HepG2 (cell line): Measurements from ENCODE around the gene ICOS. TPM values are rescaled to one million over a fixed set of nuclear protein-coding genes. Genes with fewer than 3 reads are reported as not detected.
A peak's percentile ranks its signal among the peaks of the same experiment; 100 is the strongest.
"Not testable (repeated sequence)": the region's sequence is repeated elsewhere in the genome, so short reads cannot be mapped to it uniquely, and the experiment has no call there.

Experiments
- ATAC-seq: fragments of 200-7000 bp; cut with Tn5 transposase; 3 replicates; pipeline ENCODE4 v1.9.1; 2020; ENCODE audit warnings: mild to moderate bottlenecking, moderate library complexity
- BruUV-seq: library from RNA; stranded (reverse); fragments of 400-500 nt; replicated peaks from 2 replicates; lab custom pipeline; 2021; lab: Mats Ljungman, UMichigan
- CTCF ChIA-PET: fragments of 300-600 bp; formaldehyde crosslinking; extraction: SDS; loops from one replicate; lab custom pipeline; 2021; ENCODE audit warnings: low total read pairs, inconsistent platforms, low intra/inter-chr PET ratio; lab: Yijun Ruan, JAX
- POLR2A ChIA-PET: fragments of 350-600 bp; sonication (Branson Sonifier 250); formaldehyde crosslinking; loops from one replicate; lab custom pipeline; 2020; ENCODE audit warnings: antibody characterized with exemption, inconsistent platforms; lab: Yijun Ruan, JAX
- DNase-seq: peaks from one replicate; pipeline ENCODE4 v3.0.0-alpha.2; 2015; ENCODE audit warnings: low spot score
- FAIRE-seq: peaks from 3 replicates; lab custom pipeline; 2011; peaks lifted over from hg19 to GRCh38; lab: Jason Lieb, UNC
- H2AFZ ChIP-seq: one replicate; pipeline ENCODE4 v1.6.1; 2011; ENCODE audit warnings: low read length, inconsistent platforms
- H3K27ac ChIP-seq: fragments of 300-600 bp; 3 replicates; pipeline ENCODE4 v1.8.0; 2011; ENCODE audit warnings: mixed run types, mild to moderate bottlenecking, mixed read lengths, low read length, inconsistent platforms; ENCODE audit not compliant: insufficient read depth; ENCODE audit errors: extremely low read length
- H3K27me3 ChIP-seq, 2 experiments: fragments of 200-600 bp in 1 of 2; 2 replicates in 1 of 2; 3 replicates in 1 of 2; pipeline versions ENCODE4 v1.6.0 to v1.8.0; 2011; ENCODE audit warnings: low read length in 2 of 2, mild to moderate bottlenecking in 2 of 2, moderate library complexity in 2 of 2, inconsistent platforms in 1 of 2; ENCODE audit not compliant: insufficient read depth in 2 of 2, control insufficient read depth in 1 of 2
- H3K36me3 ChIP-seq, 2 experiments: fragments of 200-600 bp in 1 of 2; replicated peaks in 1 of 2; 2 replicates in 1 of 2; 3 replicates in 1 of 2; pipeline versions ENCODE4 v1.5.1 to v1.8.0; 2011; ENCODE audit warnings: low read length in 2 of 2, inconsistent platforms in 1 of 2; ENCODE audit not compliant: insufficient read depth in 2 of 2, control insufficient read depth in 1 of 2
- H3K4me1 ChIP-seq: 2 replicates; pipeline ENCODE4 v1.5.1; 2012; ENCODE audit warnings: low read length, inconsistent platforms; ENCODE audit not compliant: insufficient read depth
- H3K4me2 ChIP-seq: 2 replicates; pipeline ENCODE4 v1.6.0; 2011; ENCODE audit warnings: low read depth, low read length, inconsistent platforms
- H3K4me3 ChIP-seq, 3 experiments: fragments of 200-600 bp in 1 of 3; sonication (generic), shearing (Covaris generic) in 1 of 3; replicated peaks in 1 of 3; 2 replicates each; pipeline ENCODE4 v1.5.1; 2011 to 2016; ENCODE audit warnings: low read length in 3 of 3, inconsistent platforms in 2 of 3, low read depth in 2 of 3, mild to moderate bottlenecking in 2 of 3, control low read depth in 1 of 3, mixed read lengths in 1 of 3; ENCODE audit not compliant: insufficient read depth in 1 of 3
- H3K79me2 ChIP-seq: one replicate; pipeline ENCODE4 v1.6.1; 2011; ENCODE audit warnings: low read length, inconsistent platforms; ENCODE audit not compliant: insufficient read depth
- H3K9ac ChIP-seq: 2 replicates; pipeline ENCODE4 v1.6.0; 2011; ENCODE audit warnings: mild to moderate bottlenecking, low read depth, low read length, inconsistent platforms; ENCODE audit not compliant: insufficient read depth
- H3K9me3 ChIP-seq: 2 replicates; pipeline ENCODE4 v1.5.1; 2012; ENCODE audit warnings: mild to moderate bottlenecking, low read length
- H4K20me1 ChIP-seq: 2 replicates; pipeline ENCODE4 v1.6.0; 2011; ENCODE audit warnings: inconsistent platforms, mild to moderate bottlenecking, low read length, moderate library complexity; ENCODE audit not compliant: insufficient read depth
- CTCF ChIP-seq: sonication (generic); formaldehyde crosslinking; IDR thresholded peaks from 2 replicates; pipeline ENCODE4 v1.5.0; 2020; ENCODE audit warnings: mild to moderate bottlenecking, missing genetic modification reagents, moderate library complexity
- NFE2L2 ChIP-seq: fragments of 150-350 bp; IDR thresholded peaks from 2 replicates; pipeline ENCODE4 v1.6.1; 2014; ENCODE audit warnings: low read length
- NFIB ChIP-seq: sonication (generic); formaldehyde crosslinking; IDR thresholded peaks from 2 replicates; pipeline ENCODE4 v1.9.0; 2021; ENCODE audit warnings: missing genetic modification reagents, mild to moderate bottlenecking, borderline replicate concordance
- PPARG ChIP-seq: conservative IDR thresholded peaks from 2 replicates; pipeline ENCODE4 v1.6.1; 2016; ENCODE audit warnings: missing biosample characterization, missing genetic modification reagents
- WGBS: methylation state at CpG from one replicate; pipeline ENCODE4 v1.1.6; 2017; ENCODE audit warnings: low lambda C conversion rate; 5-methylcytosine and 5-hydroxymethylcytosine counted together
- in situ Hi-C: cut with HindIII; loops from 2 replicates; pipeline ENCODE4 v1.10.0; 2017; ENCODE audit warnings: low pct_unique_long_range_greater_than_20kb; ENCODE audit not compliant: extremely low pct_ligation_motif_present
- intact Hi-C: fragments of 100-400 bp; cut with micrococcal nuclease; formaldehyde crosslinking; loops from one replicate; pipeline ENCODE4 v1.10.0; 2022; ENCODE audit not compliant: unreplicated experiment
- polyA plus RNA-seq, 8 experiments: library from polyadenylated mRNA; depleted of rRNA in 3 of 8; stranded (reverse) in 7 of 8; unstranded in 1 of 8; fragments of >200 nt; fragmentation: Illumina TruSeq in 4 of 8; extraction: Trizol in 4 of 8; gene quantifications; 2 replicates each; pipeline versions ENCODE4 v1.2.1 to v1.2.3, GENCODE V29; 2011 to 2016; ENCODE audit warnings: low read depth in 4 of 8, missing spikeins in 1 of 8, mixed read lengths in 1 of 8; ENCODE audit not compliant: insufficient read depth in 1 of 8
- total RNA-seq, 5 experiments: library from RNA; depleted of rRNA; stranded (reverse); fragments of >200 nt; fragmentation: Illumina TruSeq; extraction: Trizol; gene quantifications; 2 replicates each; pipeline ENCODE4 v1.2.3, GENCODE V29; 2016; ENCODE audit warnings: low read depth in 1 of 5
- TF ChIP-seq, protein P1 (sequence below): sonication (generic); formaldehyde crosslinking; IDR thresholded peaks from 2 replicates; pipeline ENCODE4 v1.4.0; 2020; ENCODE audit warnings: missing genetic modification reagents, borderline replicate concordance

ICOS gene
- total and polyA plus RNA-seq, 2 of the 13 experiments (the other 11 are each of a cell fraction or from before 2014, with no cell fraction given) = not detected

- Histone ChIP-seq H3K9ac (no peak overlapping the region), H3K27ac (no peak overlapping the region), H3K36me3 (no peaks in the 10 kb centered on the region), H3K79me2 (no peaks in the 10 kb centered on the region), H4K20me1 (no peaks in the 10 kb centered on the region), H3K9me3 (no peaks in the 10 kb centered on the region), H3K4me1 (no peaks in the 10 kb centered on the region), H3K4me2 (no peak overlapping the region), H3K27me3 (0 out of 5 replicates have a peak, but pooled peaks cover 0 to 8% of the 10 kb centered on the region in 2 experiments), H3K4me3 (no peak overlapping the region), H2AFZ (no peak overlapping the region)
- BruUV-seq = no TSS peak
- no peak for TF ChIP-seq NFE2L2
- no peak for TF ChIP-seq NFIB (CRISPR knock-in tag)
- TF ChIP-seq PPARG (CRISPR knock-in tag) = no peak
- 0 out of 2 replicates have a peak, but pooled peaks have one; percentile 9 for TF ChIP-seq CTCF
- TF ChIP-seq, protein P1, sequence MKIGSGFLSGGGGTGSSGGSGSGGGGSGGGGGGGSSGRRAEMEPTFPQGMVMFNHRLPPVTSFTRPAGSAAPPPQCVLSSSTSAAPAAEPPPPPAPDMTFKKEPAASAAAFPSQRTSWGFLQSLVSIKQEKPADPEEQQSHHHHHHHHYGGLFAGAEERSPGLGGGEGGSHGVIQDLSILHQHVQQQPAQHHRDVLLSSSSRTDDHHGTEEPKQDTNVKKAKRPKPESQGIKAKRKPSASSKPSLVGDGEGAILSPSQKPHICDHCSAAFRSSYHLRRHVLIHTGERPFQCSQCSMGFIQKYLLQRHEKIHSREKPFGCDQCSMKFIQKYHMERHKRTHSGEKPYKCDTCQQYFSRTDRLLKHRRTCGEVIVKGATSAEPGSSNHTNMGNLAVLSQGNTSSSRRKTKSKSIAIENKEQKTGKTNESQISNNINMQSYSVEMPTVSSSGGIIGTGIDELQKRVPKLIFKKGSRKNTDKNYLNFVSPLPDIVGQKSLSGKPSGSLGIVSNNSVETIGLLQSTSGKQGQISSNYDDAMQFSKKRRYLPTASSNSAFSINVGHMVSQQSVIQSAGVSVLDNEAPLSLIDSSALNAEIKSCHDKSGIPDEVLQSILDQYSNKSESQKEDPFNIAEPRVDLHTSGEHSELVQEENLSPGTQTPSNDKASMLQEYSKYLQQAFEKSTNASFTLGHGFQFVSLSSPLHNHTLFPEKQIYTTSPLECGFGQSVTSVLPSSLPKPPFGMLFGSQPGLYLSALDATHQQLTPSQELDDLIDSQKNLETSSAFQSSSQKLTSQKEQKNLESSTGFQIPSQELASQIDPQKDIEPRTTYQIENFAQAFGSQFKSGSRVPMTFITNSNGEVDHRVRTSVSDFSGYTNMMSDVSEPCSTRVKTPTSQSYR (CRISPR knock-in tag) = no peak
- no peak for ATAC-seq
- POLR2A ChIA-PET = no interaction called here
- FAIRE-seq = no peak
- DNase-seq = no peak
- in situ Hi-C loops = no loop called here
- CTCF ChIA-PET = no interaction called here
- intact Hi-C loops = no loop called here
Measured at GRCh38 chr2:203928849-203929248, 7.7 kb upstream of the ICOS start.

DNA sequence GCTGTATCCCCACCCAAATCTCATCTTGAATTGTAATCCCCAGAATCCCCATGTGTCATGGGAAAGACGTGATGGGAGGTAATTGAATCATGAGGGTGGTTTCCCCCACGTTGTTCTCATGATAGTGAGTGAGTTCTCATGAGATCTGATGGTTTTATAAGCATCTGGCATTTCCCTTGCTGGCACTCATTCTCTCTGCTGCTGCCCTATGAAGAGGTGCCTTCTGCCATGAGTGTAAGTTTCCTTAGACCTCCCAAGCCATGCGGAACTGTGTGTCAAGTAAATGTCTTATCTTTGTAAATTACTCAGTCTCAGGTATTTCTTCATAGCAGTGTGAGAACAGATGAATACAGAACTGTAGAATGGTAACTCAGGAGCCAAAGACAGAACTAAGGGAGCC lies 5.3 kb upstream of the ICOS start:
- H4K20me1 ChIP-seq, H3K79me2 ChIP-seq, H3K9me3 ChIP-seq, H3K4me3 ChIP-seq, H3K36me3 ChIP-seq, H3K9ac ChIP-seq, H3K27ac ChIP-seq, CTCF ChIA-PET, BruUV-seq, in situ Hi-C loops, DNase-seq, FAIRE-seq, intact Hi-C loops, H2AFZ ChIP-seq, POLR2A ChIA-PET, H3K4me1 ChIP-seq, H3K4me2 ChIP-seq, ATAC-seq, H3K27me3 ChIP-seq: not testable (repeated sequence)
- 3% methylated on average over 3 of the region's 3 CpGs for WGBS
